HG02759 (cell line): ENCODE data around the gene EPHA6.

ENCODE experiments used
- ATAC-seq: cut with Tn5 transposase; IDR thresholded peaks from one replicate; pipeline ENCODE4 v1.9.1; 2021; ENCODE audit warnings: mild to moderate bottlenecking, moderate library complexity; ENCODE audit not compliant: unreplicated experiment

EPHA6 gene

DNA sequence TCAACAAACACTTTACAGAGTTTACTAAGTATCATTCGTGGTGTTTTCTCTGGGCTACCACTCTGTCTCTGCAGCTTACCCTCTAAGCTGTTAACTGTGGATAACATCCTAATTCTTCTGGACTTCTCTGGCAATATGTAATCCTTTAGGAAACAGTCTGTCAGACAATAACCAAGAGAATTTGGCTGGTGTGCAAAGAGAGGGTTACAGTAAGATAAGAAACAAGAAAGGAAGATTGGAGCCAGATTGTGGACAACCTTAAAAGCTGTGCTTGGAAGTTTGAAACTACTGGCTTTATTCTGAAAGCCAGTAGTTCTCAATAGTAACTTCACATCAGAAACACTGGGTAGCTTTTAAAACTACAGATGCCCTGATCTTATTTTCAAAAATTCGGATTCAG lies 950.9 kb downstream of the EPHA6 start:
- no peak for ATAC-seq

DNA sequence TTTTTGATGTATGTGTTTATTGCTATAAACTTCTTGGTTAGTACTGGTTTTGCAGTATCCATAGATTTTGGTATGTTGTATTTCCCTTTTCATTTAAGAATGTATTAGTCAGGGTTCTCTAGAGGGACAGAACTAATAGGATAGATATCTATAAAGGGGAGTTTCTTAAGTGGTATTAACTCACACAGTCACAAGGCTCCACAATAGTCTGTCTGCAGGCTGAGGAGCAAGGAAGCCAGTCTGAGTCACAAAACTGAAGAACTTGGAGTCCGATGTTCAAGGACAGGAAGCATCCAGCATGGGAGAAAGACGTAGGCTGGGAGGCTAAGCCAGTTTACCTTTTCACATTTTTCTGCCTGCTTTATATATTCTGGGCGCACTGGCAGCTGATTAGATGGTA lies 958.5 kb downstream of the EPHA6 start:
- ATAC-seq, result no peak

DNA sequence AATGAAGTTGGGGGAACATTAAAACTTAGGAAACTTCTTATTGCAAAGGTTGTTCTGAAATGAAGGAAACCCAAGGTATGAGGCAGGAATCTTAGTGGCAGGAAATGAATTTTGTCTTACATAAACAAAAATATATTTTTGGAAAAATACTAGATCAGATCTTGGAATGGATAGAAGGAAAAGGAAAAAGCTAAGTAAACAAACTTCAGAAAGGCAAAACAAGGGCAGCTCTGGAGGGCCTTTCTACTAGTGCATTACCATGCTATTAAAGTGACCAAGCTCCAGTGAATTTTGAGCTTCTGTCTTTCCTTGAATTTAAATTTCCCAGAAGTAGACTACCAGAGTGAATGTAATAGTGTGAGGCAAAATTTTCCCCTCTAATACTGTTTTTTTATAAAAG lies 963.8 kb downstream of the EPHA6 start:
- no peak for ATAC-seq

DNA sequence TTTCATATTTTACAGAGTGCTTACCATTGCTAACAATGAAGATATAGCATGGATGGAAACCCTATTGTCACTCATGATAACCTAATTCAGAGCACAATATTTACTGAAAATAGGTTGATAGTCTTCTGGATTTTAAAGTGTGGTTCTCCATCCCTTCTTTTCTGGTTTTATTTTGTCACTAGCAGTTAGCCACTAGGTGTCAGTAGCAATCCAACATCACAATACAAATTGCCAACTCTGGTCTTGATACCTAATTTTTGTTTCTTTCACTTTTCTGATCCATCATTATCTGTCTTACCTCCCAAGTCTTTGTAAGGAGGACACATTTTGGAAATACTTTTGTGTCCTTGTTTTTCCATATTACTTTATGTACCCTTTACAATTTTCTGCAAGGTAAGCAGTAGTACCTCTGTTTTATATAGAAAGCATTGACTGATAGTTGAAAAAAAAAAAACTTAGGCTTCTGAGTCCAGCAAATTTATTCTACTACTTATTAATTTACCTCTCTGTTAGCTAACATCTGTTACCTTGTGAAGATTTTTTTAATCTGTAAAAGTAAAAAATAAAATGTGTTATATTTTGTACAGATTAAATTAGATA lies 979.1 kb downstream of the EPHA6 start:
- peak; percentile 74 for ATAC-seq

DNA sequence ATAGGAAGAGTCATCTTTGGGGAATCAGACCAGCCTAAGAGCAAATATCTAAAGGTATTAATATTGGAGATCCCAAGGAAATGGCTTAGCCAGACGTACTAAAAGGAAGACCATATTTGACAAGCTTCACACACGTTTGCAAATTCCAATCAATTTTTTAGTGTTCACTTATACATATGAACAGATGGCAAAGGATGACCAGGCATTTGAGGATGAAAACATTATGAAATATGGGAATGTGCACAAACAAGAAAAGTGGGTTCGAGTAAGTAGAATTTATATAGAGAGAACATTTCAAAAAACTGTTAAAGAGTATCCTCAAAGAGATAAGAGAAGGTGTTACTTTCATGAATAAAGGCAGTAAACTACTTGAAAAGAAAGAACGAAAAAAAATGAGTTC lies 981.6 kb downstream of the EPHA6 start:
- no peak for ATAC-seq
